ENCODE measurements around the gene METTL13. TPM values are rescaled to one million over a fixed set of nuclear protein-coding genes. Genes with fewer than 3 reads are reported as not detected.

Gene METTL13
- total and polyA plus RNA-seq, 2 of the 8 experiments (the other 6 are each of a cell fraction or from before 2014, with no cell fraction given), result 38.1 to 66.3 TPM

- ChIA-PET CTCF (ENCODE audit: partially characterized antibody) (interaction anchor here (1.1 to 2.4 kb wide), 5 partner anchors 17 to 270 kb away, joined by 3 to 24 read pairs (median 9); no protein-coding TSS in a partner anchor), POLR2A (ENCODE audit: partially characterized antibody) (no interaction called here)
- no peaks in the 10 kb centered on the region for H3K27me3 ChIP-seq (replicated peaks in 1 of 4; ENCODE audit: control insufficient read depth in 3 of 4, extremely low read depth in 1 of 4, insufficient read depth in 3 of 4, low read length in 3 of 4)
- peaks cover 5% of the 10 kb centered on the region for H3K23me2 ChIP-seq (ENCODE audit: low read depth, low read length)
- peaks cover 17 to 55% of the 10 kb centered on the region in 2 experiments for H3K79me2 ChIP-seq (ENCODE audit: control insufficient read depth in 1 of 2, insufficient read depth in 2 of 2, low read length in 2 of 2)
- no peak overlapping the region for H3K56ac ChIP-seq (replicated peaks; ENCODE audit: insufficient read length, low read depth, low read length)
- no peak overlapping the region for H3K14ac ChIP-seq (ENCODE audit: insufficient read length)
- H2BK12ac ChIP-seq (ENCODE audit: low read depth, low read length), result no peak overlapping the region
- no peak overlapping the region; a peak in 1 of 7 replicates for H3K9ac ChIP-seq (replicated peaks in 1 of 4; ENCODE audit: extremely low read depth in 1 of 4, low read depth in 3 of 4, low read length in 3 of 4)
- no peak overlapping the region for H3K27ac ChIP-seq (ENCODE audit: low read depth, low read length)
- peaks cover 30 to 54% (median 50%) of the 10 kb centered on the region in 4 experiments for H3K36me3 ChIP-seq (ENCODE audit: control insufficient read depth in 2 of 4, insufficient read depth in 4 of 4, low read length in 3 of 4)
- FAIRE-seq (no peak), DNase-seq (ENCODE audit: low read depth in 1 of 2, low spot score in 2 of 2) (no peak)
- H4K8ac ChIP-seq (ENCODE audit: extremely low read depth, insufficient read depth, low read length), result no peak overlapping the region
- H4K20me1 ChIP-seq (replicated peaks in 1 of 2; ENCODE audit: control insufficient read depth in 1 of 2, insufficient read depth in 2 of 2, low read length in 2 of 2), result peaks cover 2 to 14% of the 10 kb centered on the region in 2 experiments
- no peak overlapping the region for H2BK20ac ChIP-seq (ENCODE audit: low read length)
- no peak overlapping the region for H3K18ac ChIP-seq (ENCODE audit: extremely low read depth, low read length)
- no peak overlapping the region for H4K91ac ChIP-seq (replicated peaks; ENCODE audit: insufficient read length, low read length)
- no peak overlapping the region for H3K4ac ChIP-seq (replicated peaks; ENCODE audit: insufficient read length, low read depth, low read length)
- H3K4me3 ChIP-seq (ENCODE audit: extremely low read depth in 1 of 4, insufficient read depth in 2 of 4, low read depth in 3 of 4, low read length in 4 of 4), result no peak overlapping the region
- H3K79me1 ChIP-seq (ENCODE audit: low read depth, low read length), result peaks cover 21% of the 10 kb centered on the region
- H3K4me2 ChIP-seq (ENCODE audit: insufficient read depth in 1 of 2, low read depth in 2 of 2, low read length in 2 of 2), result no peak overlapping the region
- H4K5ac ChIP-seq (ENCODE audit: insufficient read length, low read depth, low read length), result no peak overlapping the region
- no peak overlapping the region for H2BK120ac ChIP-seq (replicated peaks; ENCODE audit: low read depth, low read length)
- 94% methylated on average over 25 of the region's 25 CpGs; no CpG with 5 or more reads in 1 of the 2 experiments for WGBS, 2 experiments (ENCODE audit: extremely low coverage in 1 of 2, insufficient coverage in 1 of 2, insufficient read length in 1 of 2, insufficient replicate concordance in 2 of 2, low coverage in 1 of 2, low lambda C conversion rate in 2 of 2, missing lambda C conversion rate in 1 of 2)
- no peak overlapping the region for H2BK5ac ChIP-seq (ENCODE audit: low read depth, low read length)
- H3K4me1 ChIP-seq (replicated peaks in 1 of 4; ENCODE audit: control insufficient read depth in 3 of 4, insufficient read depth in 4 of 4, low read length in 3 of 4), result peaks cover 0 to 4% (median 2%) of the 10 kb centered on the region in 4 experiments; a peak in 4 of 7 replicates
- no peak overlapping the region for H2AK5ac ChIP-seq (ENCODE audit: low read depth, low read length)
- no peaks in the 10 kb centered on the region for H3K9me3 ChIP-seq (ENCODE audit: insufficient read depth in 2 of 2, low read depth in 1 of 2, low read length in 1 of 2)
- H3K23ac ChIP-seq (ENCODE audit: insufficient read length), result no peak overlapping the region
- no peak overlapping the region for H2BK15ac ChIP-seq (ENCODE audit: low read length)
- no peak overlapping the region for H2AFZ ChIP-seq (ENCODE audit: low read length)
- TF ChIP-seq RFX5 (IDR thresholded peaks at IDR 0.05; ENCODE audit: borderline replicate concordance, low read depth, low read length) (no peak), SAP30 (IDR thresholded peaks at IDR 0.05; ENCODE audit: insufficient read depth, insufficient replicate concordance, low read length) (no peak), MAFK (IDR thresholded peaks at IDR 0.05; ENCODE audit: low read depth, low read length) (no peak), KDM4A (IDR thresholded peaks at IDR 0.05; ENCODE audit: low read depth, low read length, severe bottlenecking) (no peak), NRF1 (IDR thresholded peaks at IDR 0.05; ENCODE audit: low read depth, low read length) (no peak), ASH2L (IDR thresholded peaks at IDR 0.05; ENCODE audit: low read length) (no peak), RNF2 (IDR thresholded peaks at IDR 0.05; ENCODE audit: borderline replicate concordance, low read depth, low read length, missing control alignments, poor library complexity, severe bottlenecking) (no peak), SIX5 (IDR thresholded peaks at IDR 0.05; ENCODE audit: low read depth, low read length) (no peak)
- TF ChIP-seq, protein P1, sequence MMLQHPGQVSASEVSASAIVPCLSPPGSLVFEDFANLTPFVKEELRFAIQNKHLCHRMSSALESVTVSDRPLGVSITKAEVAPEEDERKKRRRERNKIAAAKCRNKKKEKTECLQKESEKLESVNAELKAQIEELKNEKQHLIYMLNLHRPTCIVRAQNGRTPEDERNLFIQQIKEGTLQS (IDR thresholded peaks at IDR 0.05; ENCODE audit: insufficient read depth, low read depth, low read length), result no peak
Measured at GRCh38 chr1:171783816-171784530, 2.5 kb downstream of the METTL13 start.
